Measurements from ENCODE around the gene WNT10A.

GRCh38 chr2:218833023-218833609 is 47.5 kb upstream of the WNT10A start:
- no peak for TF ChIP-seq CTCF (IDR thresholded peaks at IDR 0.05)
- no peak for TF ChIP-seq ZFX (IDR thresholded peaks at IDR 0.05; ENCODE audit: borderline replicate concordance)

Measured in 22Rv1 (cell line).